HG03469 (cell line): ENCODE results near the gene PRH2.

ENCODE experiments used
- ATAC-seq: cut with Tn5 transposase; IDR thresholded peaks from one replicate; pipeline ENCODE4 v1.9.1; 2021; ENCODE audit warnings: mild to moderate bottlenecking, moderate library complexity, moderate number of reproducible peaks; ENCODE audit not compliant: unreplicated experiment

The PRH2 gene

GRCh38 chr12:10928746-10929286 lies at the start of gene PRH2:
Gene PRH2 (plus strand): TSS chr12:10929236. CDS start chr12:10929274, 38 bp downstream.
- ATAC-seq, result no peak

- no peak for ATAC-seq
Measured at GRCh38 chr12:10884086-10884725, 44.8 kb upstream of the PRH2 start, which contains the start of gene PRH1. Gene PRH1 (minus strand): TSS chr12:10884255. CDS start chr12:10884217, 38 bp downstream.

- no peak for ATAC-seq
Measured at GRCh38 chr12:10889226-10889625, 39.8 kb upstream of the PRH2 start.

- no peak for ATAC-seq
Measured at GRCh38 chr12:10891937-10892336, 37.1 kb upstream of the PRH2 start.

GRCh38 chr12:10896854-10897253 lies 32.2 kb upstream of the PRH2 start:
- no peak for ATAC-seq

- ATAC-seq, result no peak
Measured at GRCh38 chr12:10900530-10900929, 28.5 kb upstream of the PRH2 start.

GRCh38 chr12:10900972-10901371 lies 28.1 kb upstream of the PRH2 start:
- no peak for ATAC-seq

GRCh38 chr12:10901427-10901826 lies 27.6 kb upstream of the PRH2 start:
- ATAC-seq, result no peak

- no peak for ATAC-seq
Measured at GRCh38 chr12:10904686-10905085, 24.4 kb upstream of the PRH2 start.

- no peak for ATAC-seq
Measured at GRCh38 chr12:10909462-10909861, 19.6 kb upstream of the PRH2 start, which contains the start of gene TAS2R13. Gene TAS2R13 (minus strand): TSS chr12:10909562. CDS start chr12:10909298, 264 bp downstream.

GRCh38 chr12:10910380-10910779 lies 18.7 kb upstream of the PRH2 start:
- ATAC-seq, result no peak

- no peak for ATAC-seq
Measured at GRCh38 chr12:10919809-10920208, 9.2 kb upstream of the PRH2 start.

- no peak for ATAC-seq
Measured at GRCh38 chr12:10926269-10926668, 2.8 kb upstream of the PRH2 start.

- ATAC-seq, result no peak
Measured at GRCh38 chr12:10936506-10936905, 7.5 kb downstream of the PRH2 start.

GRCh38 chr12:10939163-10939562 lies 10.1 kb downstream of the PRH2 start, which contains the start of gene TAS2R14:
Gene TAS2R14 (minus strand): TSS chr12:10939263. CDS start chr12:10939207, 56 bp downstream.
- no peak for ATAC-seq

GRCh38 chr12:10940389-10940788 lies 11.4 kb downstream of the PRH2 start:
- ATAC-seq, result no peak

- no peak for ATAC-seq
Measured at GRCh38 chr12:10941369-10941768, 12.3 kb downstream of the PRH2 start.

GRCh38 chr12:10941916-10942607 lies 13.0 kb downstream of the PRH2 start:
- no peak for ATAC-seq

GRCh38 chr12:10943167-10943566 lies 14.1 kb downstream of the PRH2 start:
- ATAC-seq, result no peak

GRCh38 chr12:10952645-10953044 lies 23.6 kb downstream of the PRH2 start:
- ATAC-seq, result no peak

GRCh38 chr12:10956085-10956484 lies 27.0 kb downstream of the PRH2 start:
- no peak for ATAC-seq

- no peak for ATAC-seq
Measured at GRCh38 chr12:10957741-10958140, 28.7 kb downstream of the PRH2 start.
